Smooth muscle cell (in vitro differentiated cells): ENCODE data around the gene RELN. TPM values are rescaled to one million over a fixed set of nuclear protein-coding genes. Genes with fewer than 3 reads are reported as not detected.

ENCODE experiments used
- DNase-seq: peaks from one replicate; lab custom pipeline; 2025; ENCODE audit not compliant: unreplicated experiment; lab: John Stamatoyannopoulos, UW
- H2AFZ ChIP-seq: fragments of 200-600 bp; sonication (generic); 2 replicates; pipeline ENCODE4 v1.6.0; 2016; ENCODE audit warnings: antibody characterized with exemption, low read depth, mild to moderate bottlenecking
- H3F3A ChIP-seq: fragments of 200-600 bp; sonication (generic); 2 replicates; pipeline ENCODE4 v1.6.0; 2017; ENCODE audit warnings: antibody characterized with exemption, low read depth
- H3K27ac ChIP-seq: fragments of 200-600 bp; sonication (generic); 2 replicates; pipeline ENCODE4 v1.5.1; 2016; ENCODE audit warnings: low read depth, mild to moderate bottlenecking
- H3K27me3 ChIP-seq: fragments of 200-600 bp; sonication (generic); 2 replicates; pipeline ENCODE4 v1.6.1; 2016; ENCODE audit warnings: low read depth, mild to moderate bottlenecking
- H3K36me3 ChIP-seq: fragments of 200-600 bp; sonication (generic); 2 replicates; pipeline ENCODE4 v1.5.1; 2016; ENCODE audit warnings: low read depth
- H3K4me1 ChIP-seq: fragments of 200-600 bp; sonication (generic); 2 replicates; pipeline ENCODE4 v1.5.1; 2016; ENCODE audit warnings: low read depth
- H3K4me2 ChIP-seq: fragments of 200-600 bp; sonication (generic); 2 replicates; pipeline ENCODE4 v1.6.0; 2016; ENCODE audit warnings: mild to moderate bottlenecking
- H3K4me3 ChIP-seq: fragments of 200-600 bp; sonication (generic); 2 replicates; pipeline ENCODE4 v1.5.1; 2016; ENCODE audit warnings: mild to moderate bottlenecking
- H3K79me2 ChIP-seq: fragments of 200-600 bp; sonication (generic); 2 replicates; pipeline ENCODE4 v1.6.0; 2016; ENCODE audit warnings: low read depth, mild to moderate bottlenecking
- H3K9ac ChIP-seq: fragments of 200-600 bp; sonication (generic); 2 replicates; pipeline ENCODE4 v1.6.0; 2016; ENCODE audit warnings: low read depth
- H3K9me3 ChIP-seq: fragments of 200-600 bp; sonication (generic); replicated peaks from 2 replicates; pipeline ENCODE4 v1.5.1; 2016; ENCODE audit warnings: low read depth
- H4K20me1 ChIP-seq: fragments of 200-600 bp; sonication (generic); 2 replicates; pipeline ENCODE4 v1.6.0; 2016; ENCODE audit warnings: low read depth
- CTCF ChIP-seq: fragments of 200-600 bp; sonication (generic); IDR thresholded peaks from 2 replicates; pipeline ENCODE4 v1.5.1; 2017; ENCODE audit warnings: borderline replicate concordance, mild to moderate bottlenecking, antibody characterized with exemption; ENCODE audit not compliant: insufficient read depth, poor library complexity, severe bottlenecking
- WGBS: methylation state at CpG from one replicate; pipeline ENCODE4 v1.1.7; 2016; ENCODE audit warnings: low lambda C conversion rate; 5-methylcytosine and 5-hydroxymethylcytosine counted together
- polyA plus RNA-seq: library from polyadenylated mRNA; unstranded; fragments of >200 nt; fragmentation: Nextera tagmentation; extraction: Ambion mirVana; gene quantifications from 2 replicates; pipeline ENCODE4 v1.2.1, GENCODE V29; 2016
- total RNA-seq: library from RNA; depleted of rRNA; stranded (reverse); fragments of >200 nt; gene quantifications from 2 replicates; pipeline ENCODE4 v1.2.3, GENCODE V29; 2014

Gene RELN
- total and polyA plus RNA-seq, 2 experiments from 2014 or later = 0.90 TPM; not detected in 1

DNA sequence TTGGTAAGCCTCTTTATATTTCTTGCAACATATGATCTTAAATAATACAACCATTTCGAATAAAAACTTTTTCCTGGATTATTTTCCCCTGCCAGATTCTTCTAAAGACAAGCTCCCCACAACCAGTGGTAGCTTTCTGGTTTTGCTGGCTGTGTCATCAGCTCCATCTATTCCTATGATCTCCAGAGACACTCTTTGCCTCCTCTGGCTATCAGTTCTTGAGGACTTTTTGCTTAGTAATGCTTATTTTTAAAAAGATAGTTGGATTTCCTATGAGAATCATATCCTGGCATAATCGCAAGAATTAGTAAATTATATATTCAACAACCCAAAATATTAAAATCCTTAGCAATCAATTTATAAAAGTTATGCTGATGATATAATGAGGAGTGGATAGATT is 439.7 kb downstream of the RELN start:
- H3F3A ChIP-seq = no peaks in the 10 kb centered on the region
- no peak overlapping the region for H3K4me3 ChIP-seq
- WGBS = 61% methylated on average over 2 of the region's 2 CpGs
- no peaks in the 10 kb centered on the region for H3K36me3 ChIP-seq
- H3K27me3 ChIP-seq = no peaks in the 10 kb centered on the region
- H3K27ac ChIP-seq = no peak overlapping the region
- no peak overlapping the region for H2AFZ ChIP-seq
- no peaks in the 10 kb centered on the region for H3K4me1 ChIP-seq
- H3K4me2 ChIP-seq = no peak overlapping the region
- H3K9ac ChIP-seq = no peak overlapping the region
- no peaks in the 10 kb centered on the region for H4K20me1 ChIP-seq
- no peaks in the 10 kb centered on the region for H3K79me2 ChIP-seq
- H3K9me3 ChIP-seq = no peaks in the 10 kb centered on the region
- no peak for DNase-seq
- TF ChIP-seq CTCF = no peak

GRCh38 chr7:103547451-103548284 is 441.8 kb downstream of the RELN start:
- Histone ChIP-seq H3K4me1 (no peaks in the 10 kb centered on the region), H3K27me3 (no peaks in the 10 kb centered on the region), H3K9me3 (no peaks in the 10 kb centered on the region), H3K79me2 (no peaks in the 10 kb centered on the region), H3K4me2 (no peak overlapping the region), H3F3A (no peaks in the 10 kb centered on the region), H3K27ac (no peak overlapping the region), H3K36me3 (no peaks in the 10 kb centered on the region), H3K4me3 (no peak overlapping the region), H3K9ac (no peak overlapping the region), H4K20me1 (no peaks in the 10 kb centered on the region), H2AFZ (no peak overlapping the region)
- WGBS = 84% methylated on average over 3 of the region's 3 CpGs
- DNase-seq = no peak
- TF ChIP-seq CTCF = no peak

- H3K4me1 ChIP-seq = no peaks in the 10 kb centered on the region
- H3K27me3 ChIP-seq = no peaks in the 10 kb centered on the region
- H3K9me3 ChIP-seq = no peaks in the 10 kb centered on the region
- H3K9ac ChIP-seq = no peak overlapping the region
- no peak for DNase-seq
- H2AFZ ChIP-seq = no peak overlapping the region
- no peak for TF ChIP-seq CTCF
- no peaks in the 10 kb centered on the region for H3K79me2 ChIP-seq
- H4K20me1 ChIP-seq = no peaks in the 10 kb centered on the region
- no peak overlapping the region for H3K4me2 ChIP-seq
- no peaks in the 10 kb centered on the region for H3F3A ChIP-seq
- H3K4me3 ChIP-seq = no peak overlapping the region
- H3K27ac ChIP-seq = no peak overlapping the region
- no peaks in the 10 kb centered on the region for H3K36me3 ChIP-seq
- WGBS = 88% methylated on average over 5 of the region's 5 CpGs
Measured at GRCh38 chr7:103542470-103542869, 447.0 kb downstream of the RELN start.

- Histone ChIP-seq H3K4me1 (no peaks in the 10 kb centered on the region), H3K79me2 (no peaks in the 10 kb centered on the region), H3K9ac (no peak overlapping the region), H4K20me1 (no peaks in the 10 kb centered on the region), H3K27me3 (no peaks in the 10 kb centered on the region), H3K36me3 (no peaks in the 10 kb centered on the region), H3K4me3 (no peak overlapping the region), H3K27ac (no peak overlapping the region), H3K4me2 (no peak overlapping the region), H3F3A (no peaks in the 10 kb centered on the region), H3K9me3 (no peaks in the 10 kb centered on the region), H2AFZ (no peak overlapping the region)
- 83% methylated on average over 2 of the region's 2 CpGs for WGBS
- TF ChIP-seq CTCF = no peak
- DNase-seq = no peak
Measured at GRCh38 chr7:103541947-103542346, 447.5 kb downstream of the RELN start.
